HEK293T (cell line): ENCODE data around the gene TP53I11.

ENCODE experiments used
- CTCF ChIA-PET: fragments of 350-600 bp; formaldehyde crosslinking; extraction: SDS; loops from one replicate; lab custom pipeline; 2021; ENCODE audit warnings: antibody characterized with exemption, inconsistent platforms; lab: Yijun Ruan, JAX
- POLR2A ChIA-PET: fragments of 350-600 bp; formaldehyde crosslinking; extraction: SDS; loops from one replicate; lab custom pipeline; 2020; ENCODE audit warnings: antibody characterized with exemption, inconsistent platforms; lab: Yijun Ruan, JAX
- DNase-seq: peaks from one replicate; pipeline ENCODE4 v3.0.0; 2012; ENCODE audit warnings: mixed read lengths; ENCODE audit errors: extremely low spot score
- ARNT ChIP-seq: fragments of 450-650 bp; IDR thresholded peaks from 2 replicates; pipeline ENCODE4 v1.6.1; 2017; ENCODE audit warnings: mild to moderate bottlenecking
- BHLHE40 ChIP-seq: fragments of 450-650 bp; IDR thresholded peaks from 2 replicates; pipeline ENCODE4 v1.6.1; 2016; ENCODE audit warnings: mild to moderate bottlenecking, moderate library complexity, borderline replicate concordance
- CTBP1 ChIP-seq: fragments of 450-650 bp; IDR thresholded peaks from 2 replicates; pipeline ENCODE4 v1.6.1; 2016; ENCODE audit warnings: borderline replicate concordance
- ELF4 ChIP-seq: fragments of 450-650 bp; IDR thresholded peaks from 2 replicates; pipeline ENCODE4 v1.6.1; 2017; ENCODE audit warnings: antibody characterized with exemption
- FOXA1 ChIP-seq: fragments of 450-650 bp; IDR thresholded peaks from 2 replicates; pipeline ENCODE4 v1.6.1; 2016; ENCODE audit warnings: mild to moderate bottlenecking
- FOXK2 ChIP-seq: fragments of 450-650 bp; IDR thresholded peaks from 2 replicates; pipeline ENCODE4 v1.6.1; 2016; ENCODE audit warnings: mild to moderate bottlenecking
- FOXM1 ChIP-seq: fragments of 450-650 bp; IDR thresholded peaks from 2 replicates; pipeline ENCODE4 v1.6.1; 2017; ENCODE audit warnings: mild to moderate bottlenecking, borderline replicate concordance
- HDGF ChIP-seq: fragments of 450-650 bp; IDR thresholded peaks from 2 replicates; pipeline ENCODE4 v1.6.1; 2017; ENCODE audit warnings: antibody characterized with exemption, borderline replicate concordance
- L3MBTL2 ChIP-seq: fragments of 450-650 bp; conservative IDR thresholded peaks from 2 replicates; pipeline ENCODE4 v1.6.1; 2016; ENCODE audit warnings: mild to moderate bottlenecking
- LEF1 ChIP-seq: fragments of 450-650 bp; IDR thresholded peaks from 2 replicates; pipeline ENCODE4 v1.6.1; 2017; ENCODE audit warnings: mild to moderate bottlenecking, borderline replicate concordance
- NFRKB ChIP-seq: fragments of 450-650 bp; IDR thresholded peaks from 2 replicates; pipeline ENCODE4 v1.6.1; 2016; ENCODE audit warnings: mild to moderate bottlenecking, moderate library complexity
- SP1 ChIP-seq: fragments of 450-650 bp; IDR thresholded peaks from 2 replicates; pipeline ENCODE4 v1.6.1; 2017
- SUZ12 ChIP-seq: fragments of 450-650 bp; IDR thresholded peaks from 2 replicates; pipeline ENCODE4 v1.6.1; 2016; ENCODE audit warnings: mild to moderate bottlenecking
- TARDBP ChIP-seq: fragments of 450-650 bp; IDR thresholded peaks from 2 replicates; pipeline ENCODE4 v1.6.1; 2016
- ZNF384 ChIP-seq: fragments of 450-650 bp; IDR thresholded peaks from 2 replicates; pipeline ENCODE4 v1.6.1; 2016
- TF ChIP-seq, protein P1 (sequence below): fragments of 450-650 bp; IDR thresholded peaks from 2 replicates; pipeline ENCODE4 v1.6.1; 2016

Gene TP53I11

DNA sequence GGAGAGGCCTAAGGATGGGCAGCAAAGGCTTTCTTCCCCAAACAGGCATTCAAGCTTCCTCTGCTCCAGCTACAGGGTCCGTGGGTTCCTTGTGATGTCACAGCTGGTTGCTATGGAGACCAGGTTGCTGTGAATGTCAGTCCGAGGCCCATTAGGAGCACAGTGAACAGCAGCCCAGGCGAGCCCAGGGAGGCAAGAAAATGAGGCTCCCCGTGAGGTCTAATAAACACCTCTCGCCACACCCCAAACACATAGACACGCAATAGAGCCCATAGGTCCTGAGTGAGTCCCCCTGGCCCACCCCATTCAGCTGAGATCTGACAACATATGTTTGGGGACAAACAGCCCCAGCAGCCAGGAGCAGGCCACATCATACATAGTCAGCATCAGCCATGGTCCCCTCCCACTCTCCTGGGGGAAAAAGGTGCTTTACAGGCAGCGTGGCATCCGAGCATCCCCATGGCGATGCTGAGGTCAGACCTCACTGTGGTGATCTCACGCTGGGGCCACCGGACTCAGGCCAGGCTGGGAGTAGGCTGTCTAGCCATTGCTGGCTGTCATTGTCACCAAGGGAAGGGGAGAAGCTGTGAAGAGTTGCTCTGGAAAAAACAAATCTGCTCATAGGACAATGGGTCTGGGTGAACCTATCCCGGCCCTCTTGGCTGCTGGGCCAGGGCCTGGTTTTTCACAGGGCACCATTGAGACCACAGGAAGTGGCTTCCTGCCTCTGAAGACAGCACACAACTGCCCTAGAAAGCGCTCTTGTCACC is 23.1 kb upstream of the TP53I11 start:
- DNase-seq: no peak
- CTCF ChIA-PET: no interaction called here
- no peak for TF ChIP-seq ELF4

DNA sequence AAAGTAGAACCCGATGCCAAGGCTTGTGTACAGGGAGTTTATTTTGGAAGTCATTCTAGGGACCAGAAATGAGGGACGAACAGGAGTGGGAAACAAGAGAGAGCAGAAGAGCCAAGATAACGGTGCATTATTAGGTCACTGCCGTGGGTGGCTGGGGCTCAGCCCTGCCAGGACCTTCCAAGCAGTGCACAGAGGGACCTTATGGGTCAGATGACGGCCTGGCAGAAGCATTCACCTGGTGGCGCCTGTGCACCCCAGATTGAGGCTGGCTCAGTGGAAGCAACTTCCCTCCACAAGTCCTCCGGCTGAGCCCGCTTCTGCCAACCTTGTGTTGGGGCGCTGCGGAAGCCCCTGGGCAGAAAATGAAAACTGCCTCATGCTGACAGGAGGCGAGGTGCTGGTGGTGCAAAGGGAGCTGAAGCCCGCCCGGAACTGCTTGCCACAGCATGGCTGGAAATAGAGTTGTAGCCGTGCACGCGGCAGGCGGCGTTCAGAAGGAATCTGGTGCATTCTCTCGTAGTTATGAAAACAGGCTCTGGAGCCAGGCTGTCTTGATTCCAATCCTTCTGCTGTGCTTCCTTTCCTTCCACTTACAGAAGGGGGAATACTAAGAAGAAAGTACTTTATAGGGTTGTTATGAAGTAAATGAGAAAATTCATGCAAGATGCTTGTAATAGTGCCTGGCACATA is 22.2 kb upstream of the TP53I11 start:
- ChIA-PET CTCF (no interaction called here), POLR2A (no interaction called here)
- no peak for DNase-seq
- TF ChIP-seq ZNF384 (no peak), L3MBTL2 (no peak), FOXM1 (no peak)

More for the DNA sequence above, 23.1 kb upstream of the TP53I11 start:
- POLR2A ChIA-PET: no interaction called here

DNA sequence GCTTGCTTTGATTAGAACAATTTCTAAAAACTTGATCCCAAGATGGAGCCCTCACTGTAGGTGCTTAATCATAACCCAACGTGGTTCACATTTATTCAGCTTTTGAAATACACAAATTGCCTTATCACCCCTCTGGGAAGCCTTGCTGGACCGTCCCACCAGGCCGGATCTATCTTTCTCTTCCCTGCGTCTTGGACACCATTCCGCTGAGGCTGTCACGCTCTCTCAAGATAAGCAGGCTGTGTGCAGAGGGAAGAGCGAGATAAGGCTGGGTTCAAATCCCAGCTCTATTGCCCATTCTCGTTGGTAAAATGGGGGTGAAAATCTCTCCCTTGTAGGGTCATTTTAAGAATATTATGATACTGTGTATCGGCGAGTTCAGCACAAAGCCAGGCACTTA is 20.5 kb upstream of the TP53I11 start:
- DNase-seq: no peak
- ChIA-PET POLR2A (no interaction called here), CTCF (interaction anchor here (1.0 kb wide), 1 partner anchor 30 kb away, joined by 4 read pairs; no protein-coding TSS in a partner anchor)
- TF ChIP-seq FOXM1: no peak
- no peak for TF ChIP-seq L3MBTL2
- no peak for TF ChIP-seq SP1
- no peak for TF ChIP-seq FOXK2
- TF ChIP-seq NFRKB: no peak
- no peak for TF ChIP-seq ELF4
- TF ChIP-seq SUZ12: no peak

DNA sequence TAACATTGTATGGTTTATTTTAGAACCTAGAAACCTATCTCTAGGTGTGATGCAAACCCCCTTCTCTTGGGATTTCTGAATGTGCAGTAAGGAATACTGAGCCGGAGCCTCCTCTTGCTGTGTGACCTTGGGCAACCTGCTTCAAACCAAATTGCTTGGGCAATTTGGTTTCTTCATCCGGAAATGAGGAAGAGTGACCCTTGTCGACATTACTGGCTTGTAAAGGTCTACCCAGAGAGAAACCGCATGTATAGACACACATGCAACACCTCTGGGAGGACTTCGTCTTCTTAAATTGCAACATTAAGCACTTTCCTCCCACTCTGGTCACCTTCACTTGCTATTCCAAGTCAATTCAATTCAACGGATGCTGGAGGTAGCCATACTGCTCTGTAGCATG is 19.6 kb upstream of the TP53I11 start:
- CTCF ChIA-PET: no interaction called here
- POLR2A ChIA-PET: no interaction called here
- TF ChIP-seq FOXA1 (no peak), BHLHE40 (no peak), SP1 (no peak), L3MBTL2 (no peak), CTBP1 (no peak), NFRKB (no peak), FOXM1 (no peak), HDGF (no peak), ARNT (no peak), TARDBP (no peak), LEF1 (no peak), ELF4 (no peak), FOXK2 (no peak), ZNF384 (no peak)
- no peak for DNase-seq

DNA sequence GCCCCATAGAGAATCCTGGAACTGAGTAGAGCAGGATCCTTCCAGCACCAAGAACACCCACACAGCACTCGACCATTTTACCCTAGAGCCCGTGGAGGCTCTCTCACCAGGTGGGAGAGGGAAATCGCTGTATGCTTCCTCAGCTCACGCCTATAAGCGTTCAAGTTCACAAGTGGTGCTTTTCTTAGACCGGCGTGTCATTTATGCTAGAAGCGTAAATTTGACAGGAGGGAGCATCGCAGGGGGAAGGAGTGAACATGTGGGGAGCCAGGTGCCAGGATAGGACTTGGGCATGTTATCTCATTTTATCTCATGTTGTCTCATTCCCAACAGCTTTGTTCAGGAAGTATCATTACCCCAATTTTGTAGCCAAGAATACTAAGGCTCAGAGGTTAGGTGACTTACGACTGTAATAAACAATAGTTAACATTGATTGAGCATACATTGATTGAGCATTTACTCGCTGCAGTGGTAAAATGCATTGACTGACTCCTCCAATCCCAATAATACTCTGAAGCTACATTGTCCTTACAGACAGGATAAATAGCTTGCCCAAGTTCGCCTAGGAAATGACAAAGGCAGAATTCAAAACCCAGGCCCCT is 19.1 kb upstream of the TP53I11 start:
- ChIA-PET CTCF (no interaction called here), POLR2A (no interaction called here)
- TF ChIP-seq FOXA1: no peak
- TF ChIP-seq L3MBTL2: no peak
- no peak for TF ChIP-seq BHLHE40
- no peak for TF ChIP-seq FOXK2
- TF ChIP-seq HDGF: no peak
- TF ChIP-seq ARNT: no peak
- TF ChIP-seq LEF1: no peak
- TF ChIP-seq NFRKB: no peak
- TF ChIP-seq ELF4: no peak
- no peak for TF ChIP-seq TARDBP
- no peak for TF ChIP-seq ZNF384
- no peak for DNase-seq

DNA sequence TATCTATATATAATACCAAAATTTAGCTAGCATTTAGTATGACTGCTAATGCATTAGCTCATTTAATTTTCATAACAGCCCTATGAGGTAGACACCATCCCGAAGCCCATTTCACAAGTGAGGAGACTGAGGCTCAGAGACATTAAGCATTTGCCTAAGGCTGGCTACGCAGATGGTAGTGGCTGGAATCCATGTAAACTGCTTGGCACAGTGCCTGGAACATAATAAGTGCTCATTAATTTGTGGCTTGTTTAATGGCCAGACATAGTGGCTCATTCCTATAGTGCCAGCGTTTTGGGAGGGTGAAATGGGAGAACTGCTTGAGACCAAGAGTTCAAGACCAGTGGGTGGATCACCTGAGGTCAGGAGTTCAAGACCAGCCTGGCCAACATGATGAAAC is 17.8 kb upstream of the TP53I11 start:
- CTCF ChIA-PET: no interaction called here
- no peak for DNase-seq
- TF ChIP-seq L3MBTL2 (no peak), NFRKB (no peak)
- TF ChIP-seq, protein P1, sequence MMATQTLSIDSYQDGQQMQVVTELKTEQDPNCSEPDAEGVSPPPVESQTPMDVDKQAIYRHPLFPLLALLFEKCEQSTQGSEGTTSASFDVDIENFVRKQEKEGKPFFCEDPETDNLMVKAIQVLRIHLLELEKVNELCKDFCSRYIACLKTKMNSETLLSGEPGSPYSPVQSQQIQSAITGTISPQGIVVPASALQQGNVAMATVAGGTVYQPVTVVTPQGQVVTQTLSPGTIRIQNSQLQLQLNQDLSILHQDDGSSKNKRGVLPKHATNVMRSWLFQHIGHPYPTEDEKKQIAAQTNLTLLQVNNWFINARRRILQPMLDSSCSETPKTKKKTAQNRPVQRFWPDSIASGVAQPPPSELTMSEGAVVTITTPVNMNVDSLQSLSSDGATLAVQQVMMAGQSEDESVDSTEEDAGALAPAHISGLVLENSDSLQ: no peak
- POLR2A ChIA-PET: no interaction called here

DNA sequence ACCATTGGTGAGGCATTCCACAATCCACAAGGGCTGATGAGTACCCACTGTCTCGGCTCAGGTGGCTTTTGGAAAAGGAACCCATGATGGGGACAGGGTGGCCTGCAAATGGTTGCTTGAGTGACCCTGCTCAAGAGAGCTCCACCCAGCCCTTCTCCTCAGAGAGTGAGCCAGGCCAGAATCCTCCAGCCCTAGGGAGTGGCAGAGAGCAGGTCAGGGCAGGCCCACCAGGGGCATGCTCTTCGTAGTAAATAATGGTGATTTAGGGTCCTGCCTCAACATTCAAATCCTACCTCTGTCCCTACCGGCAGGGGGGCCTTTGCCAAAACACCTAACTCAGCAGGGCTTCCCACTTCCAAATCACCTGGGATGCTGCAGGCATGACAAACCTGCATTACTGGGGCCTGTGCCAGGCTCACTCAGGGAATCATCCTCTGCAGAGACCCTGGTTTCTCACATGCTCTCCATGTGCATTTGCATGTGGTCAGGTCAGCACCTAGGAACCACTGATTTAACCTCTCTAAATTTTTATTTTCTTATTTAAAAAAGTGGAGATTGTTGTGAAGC is 17.3 kb upstream of the TP53I11 start:
- TF ChIP-seq SUZ12: no peak
- no peak for TF ChIP-seq ELF4
- TF ChIP-seq, protein P1: no peak
- TF ChIP-seq LEF1: no peak
- TF ChIP-seq BHLHE40: no peak
- TF ChIP-seq ARNT: no peak
- TF ChIP-seq CTBP1: no peak
- no peak for TF ChIP-seq SP1
- TF ChIP-seq FOXA1: no peak
- no peak for TF ChIP-seq L3MBTL2
- TF ChIP-seq HDGF: no peak
- no peak for TF ChIP-seq ZNF384
- TF ChIP-seq FOXM1: no peak
- TF ChIP-seq TARDBP: no peak
- TF ChIP-seq FOXK2: no peak
- ChIA-PET CTCF (no interaction called here), POLR2A (no interaction called here)
- no peak for DNase-seq
